HFF-Myc (cell line): ENCODE results near the gene CYP2J2.
"Not testable (repeated sequence)": the region's sequence is repeated elsewhere in the genome, so short reads cannot be mapped to it uniquely, and the experiment has no call there.

Experiments
- DNase-seq: peaks from one replicate; pipeline ENCODE4 v3.0.0-alpha.2; 2011; ENCODE audit warnings: low read depth; ENCODE audit errors: extremely low read depth
- H3K4me3 ChIP-seq: replicated peaks from 2 replicates; pipeline ENCODE4 v1.5.1; 2011; ENCODE audit warnings: low read depth, mild to moderate bottlenecking, control low read depth, low read length
- TF ChIP-seq, protein P1 (sequence below): IDR thresholded peaks from 2 replicates; pipeline ENCODE4 v1.5.1; 2012; ENCODE audit warnings: mild to moderate bottlenecking, low read depth, low read length, control low read depth; ENCODE audit errors: missing control alignments

CYP2J2 gene

DNA sequence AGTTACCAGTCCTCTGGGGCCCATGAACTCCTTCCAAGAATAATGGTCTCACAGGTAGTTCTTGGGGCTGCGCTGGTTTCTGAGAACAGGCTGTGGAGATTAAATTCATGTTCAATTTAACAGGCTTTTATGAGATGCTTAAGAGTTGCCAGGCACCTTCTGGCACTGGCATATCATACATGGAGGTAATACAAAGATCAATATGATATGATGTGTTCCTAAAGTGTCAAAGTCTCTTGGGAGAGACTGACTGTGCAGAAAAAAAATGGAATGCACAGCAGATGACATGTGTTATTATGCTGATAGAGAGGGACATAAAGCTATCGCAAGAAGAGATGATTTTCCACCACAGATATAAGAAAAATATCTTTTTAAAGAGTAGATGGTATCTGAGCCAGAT, 6.8 kb downstream of the CYP2J2 start:
- no peak for DNase-seq
- TF ChIP-seq, protein P1, sequence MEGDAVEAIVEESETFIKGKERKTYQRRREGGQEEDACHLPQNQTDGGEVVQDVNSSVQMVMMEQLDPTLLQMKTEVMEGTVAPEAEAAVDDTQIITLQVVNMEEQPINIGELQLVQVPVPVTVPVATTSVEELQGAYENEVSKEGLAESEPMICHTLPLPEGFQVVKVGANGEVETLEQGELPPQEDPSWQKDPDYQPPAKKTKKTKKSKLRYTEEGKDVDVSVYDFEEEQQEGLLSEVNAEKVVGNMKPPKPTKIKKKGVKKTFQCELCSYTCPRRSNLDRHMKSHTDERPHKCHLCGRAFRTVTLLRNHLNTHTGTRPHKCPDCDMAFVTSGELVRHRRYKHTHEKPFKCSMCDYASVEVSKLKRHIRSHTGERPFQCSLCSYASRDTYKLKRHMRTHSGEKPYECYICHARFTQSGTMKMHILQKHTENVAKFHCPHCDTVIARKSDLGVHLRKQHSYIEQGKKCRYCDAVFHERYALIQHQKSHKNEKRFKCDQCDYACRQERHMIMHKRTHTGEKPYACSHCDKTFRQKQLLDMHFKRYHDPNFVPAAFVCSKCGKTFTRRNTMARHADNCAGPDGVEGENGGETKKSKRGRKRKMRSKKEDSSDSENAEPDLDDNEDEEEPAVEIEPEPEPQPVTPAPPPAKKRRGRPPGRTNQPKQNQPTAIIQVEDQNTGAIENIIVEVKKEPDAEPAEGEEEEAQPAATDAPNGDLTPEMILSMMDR = no peak
- H3K4me3 ChIP-seq = no peak overlapping the region

DNA sequence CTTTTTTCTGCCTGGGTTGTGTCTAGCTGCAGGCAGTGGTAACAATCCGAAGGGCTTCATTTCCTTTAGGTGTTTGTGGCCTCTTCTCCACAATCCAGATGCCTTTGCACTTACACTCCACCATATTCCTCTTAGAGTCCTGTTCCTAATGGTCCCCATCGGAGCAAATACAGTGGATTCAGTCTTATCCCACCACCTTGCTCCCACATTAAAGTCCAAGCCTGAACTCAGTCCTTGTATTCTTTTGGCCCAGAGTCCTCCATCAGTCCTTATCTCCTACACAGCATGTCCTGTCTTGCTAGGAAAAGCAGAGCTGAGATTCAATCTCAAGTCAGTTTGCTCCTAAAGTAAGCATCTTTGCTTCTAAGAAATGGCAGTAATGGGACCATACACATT, 8.8 kb downstream of the CYP2J2 start:
- DNase-seq = no peak
- TF ChIP-seq, protein P1 = no peak
- no peak overlapping the region for H3K4me3 ChIP-seq

DNA sequence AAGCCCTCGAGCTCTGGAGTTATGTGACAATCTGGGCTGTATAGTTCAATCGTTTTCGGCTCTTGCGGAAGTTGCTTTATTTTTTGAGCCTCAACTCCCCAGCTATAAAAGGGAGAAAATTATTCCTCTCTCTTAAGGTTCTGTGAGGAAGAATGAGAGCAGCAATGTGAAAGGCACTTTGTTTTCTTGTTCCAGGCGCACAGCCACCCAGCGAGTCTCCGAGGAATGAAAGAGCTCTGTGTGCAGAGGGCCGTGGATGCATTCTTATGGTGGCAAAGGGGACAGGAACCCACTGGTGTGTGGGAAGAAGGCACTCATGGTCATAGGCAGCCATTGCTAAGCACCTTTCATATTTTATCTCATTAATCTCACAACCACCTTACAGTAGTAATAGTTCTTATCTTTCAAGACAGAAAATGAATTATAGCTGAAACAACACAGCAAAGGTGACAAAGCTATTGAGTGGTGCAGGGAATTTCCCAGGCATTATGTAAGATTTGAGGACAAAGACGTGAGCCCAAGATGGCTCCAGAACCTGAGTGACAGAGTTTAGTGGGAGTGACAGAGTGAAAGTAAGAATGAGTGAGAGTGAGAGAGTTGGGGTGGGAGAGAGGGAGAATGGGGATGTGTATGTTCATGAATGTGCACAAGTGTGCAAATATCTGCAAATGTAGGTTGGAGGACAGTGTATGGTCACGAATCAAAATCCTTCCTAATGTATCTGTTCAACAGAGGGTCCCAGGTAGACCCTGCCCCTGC, 9.4 kb downstream of the CYP2J2 start:
- DNase-seq = no peak
- TF ChIP-seq, protein P1 = no peak
- H3K4me3 ChIP-seq = no peak overlapping the region

DNA sequence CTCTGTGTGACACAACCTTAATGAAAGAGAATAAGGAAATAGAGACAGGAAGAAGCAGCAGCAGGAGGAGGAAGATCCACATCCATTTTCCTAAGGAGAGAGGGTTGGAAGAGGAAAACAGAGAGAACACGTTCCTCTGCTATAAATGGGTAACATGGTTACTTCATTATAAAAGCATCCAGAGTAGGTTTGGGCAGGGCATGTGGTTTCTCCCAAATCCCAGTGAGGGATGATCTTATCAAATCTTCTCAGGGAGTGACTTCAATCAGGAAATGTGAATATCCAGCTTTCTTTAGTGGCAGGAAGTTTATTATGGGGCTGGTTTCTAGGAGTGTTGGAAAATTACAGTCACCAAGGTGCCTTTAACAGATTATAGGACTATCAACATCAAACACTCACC, 11.1 kb downstream of the CYP2J2 start:
- H3K4me3 ChIP-seq = no peak overlapping the region
- no peak for DNase-seq
- TF ChIP-seq, protein P1 = no peak

GRCh38 chr1:59914791-59915286, 11.7 kb downstream of the CYP2J2 start:
- H3K4me3 ChIP-seq, DNase-seq: not testable (repeated sequence)

DNA sequence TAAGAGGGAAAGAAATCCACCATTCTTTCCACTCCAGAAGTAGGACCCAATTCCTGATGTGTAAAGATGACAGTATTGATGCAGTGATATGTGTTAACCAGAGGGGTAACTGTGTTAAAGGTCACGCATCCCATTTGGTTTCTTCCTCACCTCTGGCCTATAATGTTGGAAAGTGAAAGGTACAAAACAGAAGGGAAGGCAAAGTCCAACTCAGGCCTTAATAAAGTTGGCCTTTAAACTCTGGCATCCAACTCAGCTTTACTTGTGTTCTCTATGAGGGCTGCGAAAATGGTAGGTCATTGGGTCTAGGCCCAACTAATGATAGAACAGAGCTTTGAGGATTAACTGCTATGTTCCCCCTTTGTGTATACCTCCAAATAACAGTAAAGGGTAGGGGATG, 17.9 kb downstream of the CYP2J2 start:
- TF ChIP-seq, protein P1 = no peak
- H3K4me3 ChIP-seq = no peak overlapping the region
- no peak for DNase-seq

- no peak for DNase-seq
- TF ChIP-seq, protein P1 = no peak
- no peak overlapping the region for H3K4me3 ChIP-seq
These were observed 18.5 kb downstream of the CYP2J2 start for GRCh38 chr1:59908084-59908483.
